Measurements from ENCODE around the gene ABCC6. TPM values are rescaled to one million over a fixed set of nuclear protein-coding genes. Genes with fewer than 3 reads are reported as not detected.
A peak's percentile ranks its signal among the peaks of the same experiment; 100 is the strongest.

The ABCC6 gene
- total and polyA plus RNA-seq, 2 of the 13 experiments (the other 11 are each of a cell fraction or from before 2014, with no cell fraction given): 82.4 to 105 TPM

DNA sequence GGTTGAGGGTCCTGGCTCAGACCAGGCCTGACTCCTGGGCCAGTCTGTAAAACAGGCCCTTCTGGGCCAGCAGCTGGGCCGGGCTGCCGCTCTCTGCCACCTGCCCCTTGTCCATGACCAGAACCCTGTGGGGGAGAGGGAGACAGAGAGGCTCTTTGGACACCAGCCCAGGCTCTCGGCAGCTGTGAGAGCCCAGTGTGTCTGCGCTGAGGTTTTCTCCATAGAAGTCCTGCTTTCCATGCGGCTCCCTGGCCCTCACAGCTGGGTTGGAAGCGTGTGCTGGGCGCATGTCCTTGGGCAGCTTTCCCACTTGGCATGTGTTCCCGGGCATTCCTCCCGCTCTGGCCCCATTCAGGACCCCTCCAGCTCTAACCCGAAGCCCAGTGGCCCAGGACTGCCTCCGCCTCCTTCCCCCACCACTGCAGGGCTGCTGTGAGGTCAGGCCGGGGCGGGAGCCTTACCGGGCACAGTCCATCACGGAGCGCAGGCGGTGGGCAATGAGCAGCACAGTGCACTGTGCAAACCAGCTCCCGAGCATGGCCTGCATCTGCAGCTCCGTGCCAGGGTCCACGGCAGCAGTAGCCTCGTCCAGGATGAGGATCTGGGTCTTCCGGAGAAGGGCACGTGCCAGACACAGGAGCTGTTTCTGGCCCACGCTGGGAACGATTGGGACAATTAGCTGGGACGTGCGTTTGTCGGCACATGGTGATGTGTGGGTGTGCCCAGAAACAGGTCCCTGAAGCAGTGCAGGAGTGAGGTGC is 73.0 kb downstream of the ABCC6 start (continued):
- TF ChIP-seq, protein P1, sequence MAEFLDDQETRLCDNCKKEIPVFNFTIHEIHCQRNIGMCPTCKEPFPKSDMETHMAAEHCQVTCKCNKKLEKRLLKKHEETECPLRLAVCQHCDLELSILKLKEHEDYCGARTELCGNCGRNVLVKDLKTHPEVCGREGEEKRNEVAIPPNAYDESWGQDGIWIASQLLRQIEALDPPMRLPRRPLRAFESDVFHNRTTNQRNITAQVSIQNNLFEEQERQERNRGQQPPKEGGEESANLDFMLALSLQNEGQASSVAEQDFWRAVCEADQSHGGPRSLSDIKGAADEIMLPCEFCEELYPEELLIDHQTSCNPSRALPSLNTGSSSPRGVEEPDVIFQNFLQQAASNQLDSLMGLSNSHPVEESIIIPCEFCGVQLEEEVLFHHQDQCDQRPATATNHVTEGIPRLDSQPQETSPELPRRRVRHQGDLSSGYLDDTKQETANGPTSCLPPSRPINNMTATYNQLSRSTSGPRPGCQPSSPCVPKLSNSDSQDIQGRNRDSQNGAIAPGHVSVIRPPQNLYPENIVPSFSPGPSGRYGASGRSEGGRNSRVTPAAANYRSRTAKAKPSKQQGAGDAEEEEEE (CRISPR knock-in tag; IDR thresholded peaks at IDR 0.05; ENCODE audit: borderline replicate concordance): peak; percentile 76; the same call in 1 of the 2 replicates
- TF ChIP-seq GTF3A (CRISPR knock-in tag; conservative IDR thresholded peaks at IDR 0.05): peak; percentile 74; the same call in 1 of the 2 replicates
- TF ChIP-seq ZNF251 (CRISPR knock-in tag; IDR thresholded peaks at IDR 0.05): no peak
- TF ChIP-seq ZFAT (CRISPR knock-in tag; conservative IDR thresholded peaks at IDR 0.05): no peak
- peak; percentile 74; the same call in 1 of the 2 replicates for TF ChIP-seq NFE2L1 (CRISPR knock-in tag; IDR thresholded peaks at IDR 0.05; ENCODE audit: borderline replicate concordance)
- TF ChIP-seq SMARCE1 (IDR thresholded peaks at IDR 0.05; ENCODE audit: borderline replicate concordance): no peak
- TF ChIP-seq ATF7 (IDR thresholded peaks at IDR 0.05): no peak
- 0 out of 2 replicates have a peak, but pooled peaks have one; percentile 68 for TF ChIP-seq ATF7 (CRISPR knock-in tag; IDR thresholded peaks at IDR 0.05)
- no peak for TF ChIP-seq ATM (IDR thresholded peaks at IDR 0.05; ENCODE audit: borderline replicate concordance)
- no peak for TF ChIP-seq ZZZ3 (CRISPR knock-in tag; IDR thresholded peaks at IDR 0.05; ENCODE audit: borderline replicate concordance)
- no peak for TF ChIP-seq RNF2 (conservative IDR thresholded peaks at IDR 0.05; ENCODE audit: low read depth)
- peak; percentile 64; the same call in 1 of the 2 replicates for TF ChIP-seq AKAP8 (CRISPR knock-in tag; IDR thresholded peaks at IDR 0.05)
- no peak for TF ChIP-seq NCOA1 (CRISPR knock-in tag; IDR thresholded peaks at IDR 0.05)
- TF ChIP-seq, protein P2, sequence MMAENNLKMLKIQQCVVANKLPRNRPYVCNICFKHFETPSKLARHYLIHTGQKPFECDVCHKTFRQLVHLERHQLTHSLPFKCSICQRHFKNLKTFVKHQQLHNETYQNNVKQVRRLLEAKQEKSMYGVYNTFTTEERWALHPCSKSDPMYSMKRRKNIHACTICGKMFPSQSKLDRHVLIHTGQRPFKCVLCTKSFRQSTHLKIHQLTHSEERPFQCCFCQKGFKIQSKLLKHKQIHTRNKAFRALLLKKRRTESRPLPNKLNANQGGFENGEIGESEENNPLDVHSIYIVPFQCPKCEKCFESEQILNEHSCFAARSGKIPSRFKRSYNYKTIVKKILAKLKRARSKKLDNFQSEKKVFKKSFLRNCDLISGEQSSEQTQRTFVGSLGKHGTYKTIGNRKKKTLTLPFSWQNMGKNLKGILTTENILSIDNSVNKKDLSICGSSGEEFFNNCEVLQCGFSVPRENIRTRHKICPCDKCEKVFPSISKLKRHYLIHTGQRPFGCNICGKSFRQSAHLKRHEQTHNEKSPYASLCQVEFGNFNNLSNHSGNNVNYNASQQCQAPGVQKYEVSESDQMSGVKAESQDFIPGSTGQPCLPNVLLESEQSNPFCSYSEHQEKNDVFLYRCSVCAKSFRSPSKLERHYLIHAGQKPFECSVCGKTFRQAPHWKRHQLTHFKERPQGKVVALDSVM (CRISPR knock-in tag; IDR thresholded peaks at IDR 0.05): no peak
- TF ChIP-seq, protein P3, sequence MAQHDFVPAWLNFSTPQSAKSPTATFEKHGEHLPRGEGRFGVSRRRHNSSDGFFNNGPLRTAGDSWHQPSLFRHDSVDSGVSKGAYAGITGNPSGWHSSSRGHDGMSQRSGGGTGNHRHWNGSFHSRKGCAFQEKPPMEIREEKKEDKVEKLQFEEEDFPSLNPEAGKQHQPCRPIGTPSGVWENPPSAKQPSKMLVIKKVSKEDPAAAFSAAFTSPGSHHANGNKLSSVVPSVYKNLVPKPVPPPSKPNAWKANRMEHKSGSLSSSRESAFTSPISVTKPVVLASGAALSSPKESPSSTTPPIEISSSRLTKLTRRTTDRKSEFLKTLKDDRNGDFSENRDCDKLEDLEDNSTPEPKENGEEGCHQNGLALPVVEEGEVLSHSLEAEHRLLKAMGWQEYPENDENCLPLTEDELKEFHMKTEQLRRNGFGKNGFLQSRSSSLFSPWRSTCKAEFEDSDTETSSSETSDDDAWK (CRISPR knock-in tag; IDR thresholded peaks at IDR 0.05): no peak
- TF ChIP-seq ZNF761 (CRISPR knock-in tag; conservative IDR thresholded peaks at IDR 0.05): peak; percentile 73
- no peak for TF ChIP-seq ZNF737 (CRISPR knock-in tag; IDR thresholded peaks at IDR 0.05; ENCODE audit: borderline replicate concordance)
- peak; percentile 63; the same call in 1 of the 2 replicates for TF ChIP-seq ZBTB42 (CRISPR knock-in tag; IDR thresholded peaks at IDR 0.05)
- no peak for TF ChIP-seq RFX3 (CRISPR knock-in tag; IDR thresholded peaks at IDR 0.05)
- no peak; the same call in 1 of the 2 replicates for TF ChIP-seq PHF8 (CRISPR knock-in tag; IDR thresholded peaks at IDR 0.05)
- no peak for TF ChIP-seq PLRG1 (conservative IDR thresholded peaks at IDR 0.05)
- TF ChIP-seq SNRNP70 (IDR thresholded peaks at IDR 0.05; ENCODE audit: low read depth, low read length): no peak
- no peak for TF ChIP-seq ZNF232 (CRISPR knock-in tag; IDR thresholded peaks at IDR 0.05; ENCODE audit: borderline replicate concordance)
- TF ChIP-seq WIZ (CRISPR knock-in tag; IDR thresholded peaks at IDR 0.05): no peak
- TF ChIP-seq ZNF121 (CRISPR knock-in tag; IDR thresholded peaks at IDR 0.05): no peak
- TF ChIP-seq, protein P4, sequence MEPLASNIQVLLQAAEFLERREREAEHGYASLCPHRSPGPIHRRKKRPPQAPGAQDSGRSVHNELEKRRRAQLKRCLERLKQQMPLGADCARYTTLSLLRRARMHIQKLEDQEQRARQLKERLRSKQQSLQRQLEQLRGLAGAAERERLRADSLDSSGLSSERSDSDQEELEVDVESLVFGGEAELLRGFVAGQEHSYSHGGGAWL (CRISPR knock-in tag; IDR thresholded peaks at IDR 0.05): no peak
- no peak for TF ChIP-seq SIN3B (IDR thresholded peaks at IDR 0.05; ENCODE audit: low read length)
- TF ChIP-seq CCAR2 (optimal IDR thresholded peaks at IDR 0.05; ENCODE audit: low read depth, low read length): no peak

Measured in HepG2 (cell line).